SK-N-SH treated with all-trans-retinoic acid at 6 μM for 48 hours (cell line): Measurements from ENCODE around the gene MLH1.

Experiments
- ATAC-seq: fragments of 200-7000 bp; cut with Tn5 transposase; 3 replicates; pipeline ENCODE4 v1.9.1; 2020; ENCODE audit warnings: mild to moderate bottlenecking, moderate library complexity
- ARNTL ChIP-seq: fragments of 450-650 bp; formaldehyde crosslinking; IDR thresholded peaks from 2 replicates; pipeline ENCODE4 v1.5.0; 2020; ENCODE audit warnings: low read depth, mild to moderate bottlenecking, moderate library complexity, borderline replicate concordance
- BACH2 ChIP-seq: fragments of 250-450 bp; sonication (Bioruptor Pico); IDR thresholded peaks from 2 replicates; pipeline ENCODE4 v1.9.0; 2021; ENCODE audit warnings: mild to moderate bottlenecking, borderline replicate concordance
- CSDC2 ChIP-seq: fragments of 250-450 bp; sonication (Bioruptor Pico); IDR thresholded peaks from 2 replicates; pipeline ENCODE4 v1.5.0; 2020; ENCODE audit warnings: mild to moderate bottlenecking, moderate library complexity
- ESRRG ChIP-seq: fragments of 250-450 bp; sonication (Bioruptor Pico); IDR thresholded peaks from 2 replicates; pipeline ENCODE4 v1.6.1; 2021; ENCODE audit warnings: mild to moderate bottlenecking
- ISL1 ChIP-seq: fragments of 250-450 bp; sonication (Bioruptor Pico); IDR thresholded peaks from 2 replicates; pipeline ENCODE4 v2.1.2; 2022; ENCODE audit warnings: mild to moderate bottlenecking, moderate library complexity
- OSR1 ChIP-seq: fragments of 250-450 bp; sonication (Bioruptor Pico); IDR thresholded peaks from 2 replicates; pipeline ENCODE4 v1.8.0; 2022; ENCODE audit warnings: moderate library complexity, mild to moderate bottlenecking, inconsistent platforms
- PPARA ChIP-seq: fragments of 250-450 bp; sonication (Bioruptor Pico); IDR thresholded peaks from 2 replicates; pipeline ENCODE4 v1.5.0; 2020; ENCODE audit warnings: mild to moderate bottlenecking, borderline replicate concordance
- RARB ChIP-seq: fragments of 250-450 bp; sonication (Bioruptor Pico); IDR thresholded peaks from 2 replicates; pipeline ENCODE4 v1.8.0; 2021; ENCODE audit warnings: mild to moderate bottlenecking, moderate library complexity
- SNAI2 ChIP-seq: fragments of 250-450 bp; sonication (Bioruptor Pico); IDR thresholded peaks from 2 replicates; pipeline ENCODE4 v1.5.0; 2020; ENCODE audit warnings: mild to moderate bottlenecking, moderate library complexity
- TCF4 ChIP-seq: fragments of 250-450 bp; sonication (Bioruptor Pico); IDR thresholded peaks from 2 replicates; pipeline ENCODE4 v1.8.0; 2021; ENCODE audit warnings: mild to moderate bottlenecking, moderate library complexity, borderline replicate concordance
- TOX ChIP-seq: fragments of 250-450 bp; sonication (Bioruptor Pico); IDR thresholded peaks from 2 replicates; pipeline ENCODE4 v1.8.0; 2021; ENCODE audit warnings: mild to moderate bottlenecking, moderate library complexity, borderline replicate concordance
- ZC3H10 ChIP-seq: fragments of 250-450 bp; sonication (Bioruptor Pico); IDR thresholded peaks from 2 replicates; pipeline ENCODE4 v1.5.1; 2021; ENCODE audit warnings: mild to moderate bottlenecking, moderate library complexity
- ZNF565 ChIP-seq: fragments of 450-650 bp; formaldehyde crosslinking; conservative IDR thresholded peaks from 2 replicates; pipeline ENCODE4 v1.5.0; 2020; ENCODE audit warnings: low read depth, mild to moderate bottlenecking, moderate library complexity
- ZNF70 ChIP-seq: fragments of 450-650 bp; formaldehyde crosslinking; IDR thresholded peaks from 2 replicates; pipeline ENCODE4 v1.5.0; 2020; ENCODE audit warnings: mild to moderate bottlenecking, moderate library complexity
- ZNF8 ChIP-seq: fragments of 450-650 bp; formaldehyde crosslinking; IDR thresholded peaks from 2 replicates; pipeline ENCODE4 v1.5.0; 2020; ENCODE audit warnings: mild to moderate bottlenecking, moderate library complexity
- TF ChIP-seq, protein P1 (sequence below): fragments of 250-450 bp; sonication (Bioruptor Pico); IDR thresholded peaks from 2 replicates; pipeline ENCODE4 v1.5.1; 2021; ENCODE audit warnings: mild to moderate bottlenecking, moderate library complexity
- TF ChIP-seq, protein P2 (sequence below): fragments of 250-450 bp; sonication (Bioruptor Pico); IDR thresholded peaks from 2 replicates; pipeline ENCODE4 v1.8.0; 2021; ENCODE audit warnings: low read depth, mild to moderate bottlenecking, moderate library complexity, borderline replicate concordance
- TF ChIP-seq, protein P3 (sequence below): fragments of 250-450 bp; sonication (Bioruptor Pico); IDR thresholded peaks from 2 replicates; pipeline ENCODE4 v1.5.0; 2020; ENCODE audit warnings: mild to moderate bottlenecking, moderate library complexity
- TF ChIP-seq, protein P4 (sequence below): fragments of 250-450 bp; sonication (Bioruptor Pico); IDR thresholded peaks from 2 replicates; pipeline ENCODE4 v1.8.0; 2020; ENCODE audit warnings: mild to moderate bottlenecking, moderate library complexity, borderline replicate concordance

MLH1 gene

DNA sequence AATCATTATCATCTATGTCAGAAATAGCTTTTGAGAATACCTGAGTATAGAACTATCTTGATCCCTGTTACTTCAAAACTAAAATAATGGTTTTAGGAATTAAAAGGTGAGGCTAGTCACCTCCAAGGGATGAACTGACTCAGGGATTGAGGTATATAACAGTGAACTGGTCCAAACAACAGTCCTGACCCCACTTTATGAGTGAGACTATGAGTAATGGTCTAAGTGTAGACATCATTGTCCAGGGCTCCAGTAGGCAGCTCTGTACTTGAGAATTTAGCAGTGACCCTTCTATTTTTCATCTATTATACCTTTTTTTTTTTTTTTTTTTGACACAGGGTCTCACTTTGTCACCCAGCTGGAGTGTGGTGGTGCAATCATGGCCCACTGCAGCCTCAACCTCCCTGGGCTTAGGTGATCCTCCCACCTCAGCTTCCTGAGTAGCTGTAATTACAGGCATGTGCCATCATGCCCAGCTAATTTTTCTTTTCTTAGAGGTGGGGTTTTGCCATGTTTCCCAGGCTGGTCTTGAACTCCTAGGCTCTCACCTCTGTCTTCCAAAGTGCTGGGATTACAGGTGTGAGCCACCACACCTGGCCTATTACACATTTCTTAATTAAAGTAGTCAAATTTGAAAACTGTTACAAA lies 36.3 kb downstream of the MLH1 start:
- no peak for ATAC-seq
- TF ChIP-seq CSDC2 (no peak), RARB (CRISPR knock-in tag) (no peak), SNAI2 (CRISPR knock-in tag) (no peak), TCF4 (CRISPR knock-in tag) (no peak), ZNF565 (CRISPR knock-in tag) (no peak), ARNTL (CRISPR knock-in tag) (no peak)
- TF ChIP-seq, protein P1, sequence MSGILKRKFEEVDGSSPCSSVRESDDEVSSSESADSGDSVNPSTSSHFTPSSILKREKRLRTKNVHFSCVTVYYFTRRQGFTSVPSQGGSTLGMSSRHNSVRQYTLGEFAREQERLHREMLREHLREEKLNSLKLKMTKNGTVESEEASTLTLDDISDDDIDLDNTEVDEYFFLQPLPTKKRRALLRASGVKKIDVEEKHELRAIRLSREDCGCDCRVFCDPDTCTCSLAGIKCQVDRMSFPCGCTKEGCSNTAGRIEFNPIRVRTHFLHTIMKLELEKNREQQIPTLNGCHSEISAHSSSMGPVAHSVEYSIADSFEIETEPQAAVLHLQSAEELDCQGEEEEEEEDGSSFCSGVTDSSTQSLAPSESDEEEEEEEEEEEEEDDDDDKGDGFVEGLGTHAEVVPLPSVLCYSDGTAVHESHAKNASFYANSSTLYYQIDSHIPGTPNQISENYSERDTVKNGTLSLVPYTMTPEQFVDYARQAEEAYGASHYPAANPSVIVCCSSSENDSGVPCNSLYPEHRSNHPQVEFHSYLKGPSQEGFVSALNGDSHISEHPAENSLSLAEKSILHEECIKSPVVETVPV (CRISPR knock-in tag): no peak

DNA sequence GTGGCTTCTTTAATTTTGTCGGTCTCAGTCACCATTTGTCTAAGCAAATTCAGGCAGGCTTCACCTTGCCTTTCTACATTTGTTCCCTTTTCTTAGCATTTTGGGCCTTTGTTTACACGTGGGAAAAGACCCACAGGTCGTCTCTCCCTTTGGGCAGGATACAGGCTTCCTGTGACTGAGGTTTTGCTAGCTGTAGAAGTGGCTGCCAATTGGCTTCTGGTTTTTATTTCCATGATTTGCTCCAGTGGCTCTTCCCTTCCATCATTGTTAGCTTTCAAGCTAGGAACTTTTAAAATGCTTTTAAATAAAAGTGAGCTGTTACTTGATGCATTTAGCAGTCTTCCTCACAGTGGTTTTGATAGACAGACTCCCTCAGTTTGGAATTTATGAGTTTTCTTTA lies 37.3 kb downstream of the MLH1 start:
- ATAC-seq: no peak
- TF ChIP-seq, protein P2, sequence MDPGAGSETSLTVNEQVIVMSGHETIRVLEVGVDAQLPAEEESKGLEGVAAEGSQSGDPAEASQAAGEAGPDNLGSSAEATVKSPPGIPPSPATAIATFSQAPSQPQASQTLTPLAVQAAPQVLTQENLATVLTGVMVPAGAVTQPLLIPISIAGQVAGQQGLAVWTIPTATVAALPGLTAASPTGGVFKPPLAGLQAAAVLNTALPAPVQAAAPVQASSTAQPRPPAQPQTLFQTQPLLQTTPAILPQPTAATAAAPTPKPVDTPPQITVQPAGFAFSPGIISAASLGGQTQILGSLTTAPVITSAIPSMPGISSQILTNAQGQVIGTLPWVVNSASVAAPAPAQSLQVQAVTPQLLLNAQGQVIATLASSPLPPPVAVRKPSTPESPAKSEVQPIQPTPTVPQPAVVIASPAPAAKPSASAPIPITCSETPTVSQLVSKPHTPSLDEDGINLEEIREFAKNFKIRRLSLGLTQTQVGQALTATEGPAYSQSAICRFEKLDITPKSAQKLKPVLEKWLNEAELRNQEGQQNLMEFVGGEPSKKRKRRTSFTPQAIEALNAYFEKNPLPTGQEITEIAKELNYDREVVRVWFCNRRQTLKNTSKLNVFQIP (CRISPR knock-in tag): no peak
- no peak for TF ChIP-seq BACH2 (CRISPR knock-in tag)
- TF ChIP-seq RARB (CRISPR knock-in tag): no peak
- TF ChIP-seq ZNF565 (CRISPR knock-in tag): no peak
- no peak for TF ChIP-seq ZNF70 (CRISPR knock-in tag)
- TF ChIP-seq ISL1: no peak
- TF ChIP-seq, protein P1 (CRISPR knock-in tag): no peak
- TF ChIP-seq TCF4 (CRISPR knock-in tag): no peak
- TF ChIP-seq ZNF8 (CRISPR knock-in tag): no peak
- TF ChIP-seq PPARA (CRISPR knock-in tag): no peak
- TF ChIP-seq, protein P3, sequence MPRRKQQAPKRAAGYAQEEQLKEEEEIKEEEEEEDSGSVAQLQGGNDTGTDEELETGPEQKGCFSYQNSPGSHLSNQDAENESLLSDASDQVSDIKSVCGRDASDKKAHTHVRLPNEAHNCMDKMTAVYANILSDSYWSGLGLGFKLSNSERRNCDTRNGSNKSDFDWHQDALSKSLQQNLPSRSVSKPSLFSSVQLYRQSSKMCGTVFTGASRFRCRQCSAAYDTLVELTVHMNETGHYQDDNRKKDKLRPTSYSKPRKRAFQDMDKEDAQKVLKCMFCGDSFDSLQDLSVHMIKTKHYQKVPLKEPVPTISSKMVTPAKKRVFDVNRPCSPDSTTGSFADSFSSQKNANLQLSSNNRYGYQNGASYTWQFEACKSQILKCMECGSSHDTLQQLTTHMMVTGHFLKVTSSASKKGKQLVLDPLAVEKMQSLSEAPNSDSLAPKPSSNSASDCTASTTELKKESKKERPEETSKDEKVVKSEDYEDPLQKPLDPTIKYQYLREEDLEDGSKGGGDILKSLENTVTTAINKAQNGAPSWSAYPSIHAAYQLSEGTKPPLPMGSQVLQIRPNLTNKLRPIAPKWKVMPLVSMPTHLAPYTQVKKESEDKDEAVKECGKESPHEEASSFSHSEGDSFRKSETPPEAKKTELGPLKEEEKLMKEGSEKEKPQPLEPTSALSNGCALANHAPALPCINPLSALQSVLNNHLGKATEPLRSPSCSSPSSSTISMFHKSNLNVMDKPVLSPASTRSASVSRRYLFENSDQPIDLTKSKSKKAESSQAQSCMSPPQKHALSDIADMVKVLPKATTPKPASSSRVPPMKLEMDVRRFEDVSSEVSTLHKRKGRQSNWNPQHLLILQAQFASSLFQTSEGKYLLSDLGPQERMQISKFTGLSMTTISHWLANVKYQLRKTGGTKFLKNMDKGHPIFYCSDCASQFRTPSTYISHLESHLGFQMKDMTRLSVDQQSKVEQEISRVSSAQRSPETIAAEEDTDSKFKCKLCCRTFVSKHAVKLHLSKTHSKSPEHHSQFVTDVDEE (CRISPR knock-in tag): no peak
- no peak for TF ChIP-seq OSR1 (CRISPR knock-in tag)
- no peak for TF ChIP-seq CSDC2
- TF ChIP-seq ZC3H10 (CRISPR knock-in tag): no peak
- TF ChIP-seq, protein P4, sequence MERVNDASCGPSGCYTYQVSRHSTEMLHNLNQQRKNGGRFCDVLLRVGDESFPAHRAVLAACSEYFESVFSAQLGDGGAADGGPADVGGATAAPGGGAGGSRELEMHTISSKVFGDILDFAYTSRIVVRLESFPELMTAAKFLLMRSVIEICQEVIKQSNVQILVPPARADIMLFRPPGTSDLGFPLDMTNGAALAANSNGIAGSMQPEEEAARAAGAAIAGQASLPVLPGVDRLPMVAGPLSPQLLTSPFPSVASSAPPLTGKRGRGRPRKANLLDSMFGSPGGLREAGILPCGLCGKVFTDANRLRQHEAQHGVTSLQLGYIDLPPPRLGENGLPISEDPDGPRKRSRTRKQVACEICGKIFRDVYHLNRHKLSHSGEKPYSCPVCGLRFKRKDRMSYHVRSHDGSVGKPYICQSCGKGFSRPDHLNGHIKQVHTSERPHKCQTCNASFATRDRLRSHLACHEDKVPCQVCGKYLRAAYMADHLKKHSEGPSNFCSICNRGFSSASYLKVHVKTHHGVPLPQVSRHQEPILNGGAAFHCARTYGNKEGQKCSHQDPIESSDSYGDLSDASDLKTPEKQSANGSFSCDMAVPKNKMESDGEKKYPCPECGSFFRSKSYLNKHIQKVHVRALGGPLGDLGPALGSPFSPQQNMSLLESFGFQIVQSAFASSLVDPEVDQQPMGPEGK: no peak
- TF ChIP-seq ESRRG (CRISPR knock-in tag): no peak

DNA sequence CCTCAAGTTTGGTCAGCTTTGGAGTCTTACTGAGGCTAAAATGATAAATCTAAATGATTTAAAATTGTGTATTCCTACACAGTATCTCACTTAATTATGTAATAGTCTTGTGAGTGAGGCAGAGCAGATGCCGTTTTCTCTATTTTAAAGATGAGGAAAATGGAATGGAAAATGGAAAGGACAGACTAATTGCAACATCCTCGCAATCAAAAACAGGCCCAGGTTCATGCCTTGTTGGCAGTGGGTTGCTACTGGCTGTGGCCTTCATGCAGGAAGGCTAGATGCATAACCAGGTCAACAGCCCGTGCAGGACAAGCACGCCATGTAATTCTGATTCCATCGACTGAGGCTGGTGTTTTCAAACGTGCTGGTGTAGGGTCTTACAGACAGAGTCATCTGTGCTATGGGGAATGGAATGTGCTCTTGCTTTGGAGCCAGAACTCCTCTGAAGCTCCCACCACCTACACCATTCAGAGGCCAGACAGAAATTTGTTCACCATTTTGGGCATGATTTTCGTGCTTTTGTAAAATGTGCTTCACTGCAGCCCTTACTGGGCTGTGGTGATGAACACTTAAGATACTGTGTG lies 37.9 kb downstream of the MLH1 start:
- peak; percentile 33; the same call in 2 of the 3 replicates for ATAC-seq
- TF ChIP-seq, protein P3 (CRISPR knock-in tag): no peak
- TF ChIP-seq ZNF8 (CRISPR knock-in tag): no peak
- TF ChIP-seq BACH2 (CRISPR knock-in tag): no peak
- TF ChIP-seq PPARA (CRISPR knock-in tag): no peak
- no peak for TF ChIP-seq ZNF565 (CRISPR knock-in tag)
- TF ChIP-seq TCF4 (CRISPR knock-in tag): no peak
- TF ChIP-seq RARB (CRISPR knock-in tag): no peak
- TF ChIP-seq ZNF70 (CRISPR knock-in tag): no peak
- TF ChIP-seq, protein P4: no peak
- TF ChIP-seq TOX: no peak
- no peak for TF ChIP-seq ISL1
